ENCODE data around the gene TOMM70.

The TOMM70 gene

DNA sequence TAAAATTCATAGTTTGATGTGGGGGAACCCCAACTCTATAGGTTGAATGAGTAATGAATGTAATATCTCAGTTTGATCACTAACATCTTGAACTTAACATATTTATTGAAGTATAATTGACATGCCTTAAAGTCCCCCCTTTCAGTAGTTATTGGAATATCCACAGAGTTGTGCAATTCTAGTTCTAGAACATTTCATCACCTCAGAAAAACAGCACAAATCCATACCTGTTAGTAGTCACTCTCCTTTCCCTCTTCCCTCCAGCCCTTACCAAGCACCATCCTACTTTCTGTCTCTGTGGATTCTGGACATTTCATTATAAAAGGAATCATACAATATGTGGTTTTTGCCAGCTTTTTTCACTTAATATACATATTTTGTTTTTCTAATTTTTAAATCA lies 75.1 kb downstream of the TOMM70 start:
- no peak for DNase-seq (ENCODE audit: low spot score)

- no peak for DNase-seq (ENCODE audit: low spot score)
These were observed 76.8 kb downstream of the TOMM70 start for GRCh38 chr3:100324044-100324443.

GRCh38 chr3:100319951-100320350 lies 80.9 kb downstream of the TOMM70 start:
- DNase-seq (ENCODE audit: low spot score), result no peak

DNA sequence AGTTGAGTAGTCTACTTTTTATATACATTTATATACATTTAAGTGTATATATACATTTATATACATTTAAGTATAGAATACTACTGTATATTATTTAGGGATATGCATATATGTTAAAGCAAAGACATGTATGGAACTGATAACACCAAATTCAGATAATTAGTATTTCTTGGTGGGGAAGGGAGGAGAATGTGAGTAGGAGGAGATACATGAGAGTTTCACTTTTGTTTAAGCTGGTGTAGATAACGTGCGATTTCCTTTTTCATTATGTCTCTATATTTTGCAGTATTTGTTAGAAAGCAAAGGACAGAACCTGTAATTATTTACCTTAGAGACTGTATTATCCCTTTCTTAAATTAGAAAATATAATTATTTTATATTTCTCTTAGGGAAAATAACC lies 83.0 kb downstream of the TOMM70 start:
- no peak for DNase-seq (ENCODE audit: low spot score)

GRCh38 chr3:100316641-100317069 lies 84.2 kb downstream of the TOMM70 start:
- DNase-seq (ENCODE audit: low spot score), result peak; percentile 21

Data from CD4-positive, alpha-beta T cell treated with Interleukin-6 at 100 ng/mL for 8 hours (primary cell).